ENCODE measurements around the gene CCDC178.

GRCh38 chr18:32896776-32897547, 543.6 kb downstream of the CCDC178 start:
- no peak for TF ChIP-seq POLR2A (IDR thresholded peaks at IDR 0.05; ENCODE audit: low read length)
- no peak for TF ChIP-seq GATA1 (IDR thresholded peaks at IDR 0.05; ENCODE audit: low read depth, low read length)

Data from erythroblast (primary cell).